ENCODE data around the gene LGALS7.
"Not testable (repeated sequence)": the region's sequence is repeated elsewhere in the genome, so short reads cannot be mapped to it uniquely, and the experiment has no call there.

The LGALS7 gene

DNA sequence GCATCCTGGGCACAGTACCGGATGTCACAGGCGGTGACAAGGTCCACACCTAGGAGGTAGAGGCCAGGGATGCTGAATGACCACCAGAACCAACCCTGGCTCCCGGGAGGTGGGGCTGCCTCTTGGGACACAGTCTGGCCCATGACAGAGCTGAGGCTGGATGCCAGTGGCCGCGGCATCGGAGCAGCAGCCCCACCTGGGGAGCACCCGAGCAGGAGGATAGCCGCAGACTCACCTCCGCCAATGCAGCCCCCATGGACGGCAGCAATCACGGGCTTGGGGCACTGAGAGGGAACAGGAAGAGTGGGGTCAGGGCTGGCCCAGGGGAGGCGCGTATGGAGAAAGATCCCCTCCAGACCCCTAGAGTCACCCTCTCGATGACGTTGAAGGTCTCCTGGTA is 43.8 kb upstream of the LGALS7 start:
- Histone ChIP-seq H3K27me3 (ENCODE audit: insufficient read depth, low read length) (no peaks in the 10 kb centered on the region), H2AFZ (ENCODE audit: low read length) (no peak overlapping the region), H3K9me2 (ENCODE audit: low read depth, low read length) (no peaks in the 10 kb centered on the region), H3K9ac (ENCODE audit: low read length) (no peak overlapping the region), H3K4me2 (ENCODE audit: low read length) (no peak overlapping the region), H3K27ac (ENCODE audit: low read depth, low read length, poor library complexity, severe bottlenecking) (no peak overlapping the region), H4K20me1 (ENCODE audit: insufficient read depth, low read length) (no peaks in the 10 kb centered on the region), H3K4me1 (ENCODE audit: insufficient read depth, low read length, severe bottlenecking) (no peaks in the 10 kb centered on the region), H3K79me2 (ENCODE audit: insufficient read depth, low read length) (no peaks in the 10 kb centered on the region), H3K4me3 (ENCODE audit: low read depth, low read length, poor library complexity, severe bottlenecking) (no peak overlapping the region), H3K36me3 (ENCODE audit: insufficient read depth, low read length) (peaks cover 41% of the 10 kb centered on the region), H3F3A (ENCODE audit: insufficient read depth, low read length) (no peaks in the 10 kb centered on the region), H3K9me3 (ENCODE audit: low read length) (no peaks in the 10 kb centered on the region)
- TF ChIP-seq EZH2 (IDR thresholded peaks at IDR 0.05; ENCODE audit: borderline replicate concordance, low read length): no peak
- TF ChIP-seq, protein P1, sequence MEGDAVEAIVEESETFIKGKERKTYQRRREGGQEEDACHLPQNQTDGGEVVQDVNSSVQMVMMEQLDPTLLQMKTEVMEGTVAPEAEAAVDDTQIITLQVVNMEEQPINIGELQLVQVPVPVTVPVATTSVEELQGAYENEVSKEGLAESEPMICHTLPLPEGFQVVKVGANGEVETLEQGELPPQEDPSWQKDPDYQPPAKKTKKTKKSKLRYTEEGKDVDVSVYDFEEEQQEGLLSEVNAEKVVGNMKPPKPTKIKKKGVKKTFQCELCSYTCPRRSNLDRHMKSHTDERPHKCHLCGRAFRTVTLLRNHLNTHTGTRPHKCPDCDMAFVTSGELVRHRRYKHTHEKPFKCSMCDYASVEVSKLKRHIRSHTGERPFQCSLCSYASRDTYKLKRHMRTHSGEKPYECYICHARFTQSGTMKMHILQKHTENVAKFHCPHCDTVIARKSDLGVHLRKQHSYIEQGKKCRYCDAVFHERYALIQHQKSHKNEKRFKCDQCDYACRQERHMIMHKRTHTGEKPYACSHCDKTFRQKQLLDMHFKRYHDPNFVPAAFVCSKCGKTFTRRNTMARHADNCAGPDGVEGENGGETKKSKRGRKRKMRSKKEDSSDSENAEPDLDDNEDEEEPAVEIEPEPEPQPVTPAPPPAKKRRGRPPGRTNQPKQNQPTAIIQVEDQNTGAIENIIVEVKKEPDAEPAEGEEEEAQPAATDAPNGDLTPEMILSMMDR (IDR thresholded peaks at IDR 0.05; ENCODE audit: low read length): no peak

DNA sequence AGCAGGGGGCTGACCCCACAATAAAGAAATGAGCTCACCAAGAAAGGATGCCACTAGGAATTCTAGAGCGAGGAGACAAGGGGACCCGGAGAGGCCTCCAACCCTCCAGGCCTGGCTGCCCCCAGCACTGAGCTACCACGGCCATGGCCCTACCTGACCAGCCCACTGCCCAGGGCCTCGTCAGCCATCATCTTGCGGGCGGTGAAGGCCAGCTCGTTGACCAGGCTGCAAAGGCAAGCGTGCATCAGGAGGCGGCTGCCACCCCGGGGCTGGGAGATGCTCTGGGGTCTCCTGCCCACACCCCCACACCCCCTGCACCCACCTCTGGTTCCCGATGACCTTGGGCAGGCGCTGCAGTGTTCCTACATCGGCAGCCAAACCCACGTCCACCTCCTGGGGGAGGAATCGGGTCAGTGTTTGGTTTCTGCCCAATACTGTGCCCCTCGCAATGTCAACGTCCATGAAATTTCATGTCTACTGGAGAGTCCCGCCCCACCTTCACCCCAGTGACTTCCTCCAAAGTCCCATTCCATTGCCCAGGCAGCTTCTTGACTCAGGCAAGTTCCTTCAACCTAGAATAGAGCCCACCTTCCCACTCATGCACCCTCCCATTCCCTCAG is 42.9 kb upstream of the LGALS7 start:
- Histone ChIP-seq H3K9me3 (ENCODE audit: low read length) (no peaks in the 10 kb centered on the region), H3K27me3 (ENCODE audit: insufficient read depth, low read length) (no peaks in the 10 kb centered on the region), H3K79me2 (ENCODE audit: insufficient read depth, low read length) (no peaks in the 10 kb centered on the region), H2AFZ (ENCODE audit: low read length) (no peak overlapping the region), H3K4me2 (ENCODE audit: low read length) (no peak overlapping the region), H3K9ac (ENCODE audit: low read length) (no peak overlapping the region), H3K9me2 (ENCODE audit: low read depth, low read length) (no peaks in the 10 kb centered on the region), H3K4me3 (ENCODE audit: low read depth, low read length, poor library complexity, severe bottlenecking) (no peak overlapping the region), H4K20me1 (ENCODE audit: insufficient read depth, low read length) (no peaks in the 10 kb centered on the region), H3K27ac (ENCODE audit: low read depth, low read length, poor library complexity, severe bottlenecking) (no peak overlapping the region), H3K36me3 (ENCODE audit: insufficient read depth, low read length) (peaks cover 41% of the 10 kb centered on the region), H3K4me1 (ENCODE audit: insufficient read depth, low read length, severe bottlenecking) (no peaks in the 10 kb centered on the region), H3F3A (ENCODE audit: insufficient read depth, low read length) (no peaks in the 10 kb centered on the region)
- TF ChIP-seq, protein P1 (IDR thresholded peaks at IDR 0.05; ENCODE audit: low read length): no peak
- no peak for TF ChIP-seq EZH2 (IDR thresholded peaks at IDR 0.05; ENCODE audit: borderline replicate concordance, low read length)

DNA sequence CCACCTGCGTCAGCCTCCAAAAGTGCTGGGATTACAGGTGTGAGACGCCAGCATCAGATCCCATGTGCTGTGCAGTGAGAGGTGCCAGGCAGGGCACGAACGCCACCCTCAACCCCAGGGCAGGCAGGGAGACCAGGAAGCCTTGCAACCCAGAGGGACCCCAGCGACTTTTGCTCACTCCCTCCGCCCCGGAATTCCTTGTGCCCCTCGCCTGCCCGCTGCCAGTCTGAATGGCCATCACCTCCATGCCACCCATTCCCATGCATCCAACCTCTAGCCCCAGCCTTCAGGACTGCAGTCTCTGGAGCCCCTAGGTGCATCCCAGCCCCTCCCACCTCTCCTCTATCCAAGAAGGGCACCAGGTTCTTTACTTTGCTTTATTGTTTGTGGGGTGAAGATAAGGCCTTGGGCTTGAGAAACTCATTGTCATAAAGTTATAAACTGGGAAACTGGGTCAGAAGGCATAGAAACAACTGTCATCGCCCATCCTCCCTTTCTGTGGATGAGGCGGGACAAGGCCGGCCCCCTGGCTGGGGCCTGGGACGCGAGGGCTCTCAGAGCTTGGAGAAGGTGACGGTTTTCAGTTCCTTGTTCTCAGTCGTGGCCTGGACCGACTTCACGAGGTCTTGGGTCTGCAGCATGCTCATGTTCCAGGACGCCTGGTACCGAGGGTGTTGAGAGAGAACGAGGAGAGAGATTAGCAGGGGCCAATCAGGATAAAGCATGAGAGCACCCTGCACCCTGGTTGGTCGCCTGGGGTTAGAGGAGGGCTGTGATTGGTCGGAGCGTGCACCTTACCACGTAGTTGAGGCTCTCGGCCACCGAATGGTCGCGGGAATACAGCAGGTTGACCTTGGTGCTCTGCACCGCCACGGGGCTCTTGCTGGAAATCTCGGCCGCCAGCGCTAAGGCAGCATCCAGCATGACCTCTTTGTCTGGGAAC is 42.0 kb upstream of the LGALS7 start:
- Histone ChIP-seq H3K4me3 (ENCODE audit: low read depth, low read length, poor library complexity, severe bottlenecking) (no peak overlapping the region), H3K79me2 (ENCODE audit: insufficient read depth, low read length) (no peaks in the 10 kb centered on the region), H3K9me3 (ENCODE audit: low read length) (no peaks in the 10 kb centered on the region), H2AFZ (ENCODE audit: low read length) (no peak overlapping the region), H3K27ac (ENCODE audit: low read depth, low read length, poor library complexity, severe bottlenecking) (no peak overlapping the region), H3K4me1 (ENCODE audit: insufficient read depth, low read length, severe bottlenecking) (no peaks in the 10 kb centered on the region), H3K9me2 (ENCODE audit: low read depth, low read length) (no peaks in the 10 kb centered on the region), H3K4me2 (ENCODE audit: low read length) (no peak overlapping the region), H4K20me1 (ENCODE audit: insufficient read depth, low read length) (no peaks in the 10 kb centered on the region), H3F3A (ENCODE audit: insufficient read depth, low read length) (no peaks in the 10 kb centered on the region), H3K27me3 (ENCODE audit: insufficient read depth, low read length) (no peaks in the 10 kb centered on the region), H3K36me3 (ENCODE audit: insufficient read depth, low read length) (peaks cover 35% of the 10 kb centered on the region), H3K9ac (ENCODE audit: low read length) (no peak overlapping the region)
- TF ChIP-seq EZH2 (IDR thresholded peaks at IDR 0.05; ENCODE audit: borderline replicate concordance, low read length): no peak
- TF ChIP-seq, protein P1 (IDR thresholded peaks at IDR 0.05; ENCODE audit: low read length): no peak

DNA sequence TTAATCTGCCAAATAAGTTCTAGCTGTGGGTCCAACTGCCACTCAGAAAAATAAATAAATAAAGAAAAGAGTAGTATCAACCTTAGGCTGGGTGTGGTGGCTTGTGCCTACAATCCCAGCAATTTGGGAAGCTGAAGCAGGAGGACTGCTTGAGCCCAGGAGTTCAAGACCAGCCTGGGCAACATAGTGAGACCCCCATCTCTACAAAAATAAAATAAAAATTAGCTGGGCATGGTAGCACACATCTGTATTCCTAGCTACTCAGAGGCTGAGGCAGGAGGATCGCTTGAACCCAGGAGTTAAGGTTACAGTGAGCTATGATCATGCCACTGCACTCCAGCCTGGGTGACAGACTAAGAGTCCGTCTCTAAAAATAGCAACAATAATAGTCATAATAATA is 40.6 kb upstream of the LGALS7 start:
- H3K4me1 ChIP-seq (ENCODE audit: insufficient read depth, low read length, severe bottlenecking); H3F3A ChIP-seq (ENCODE audit: insufficient read depth, low read length); H3K4me2 ChIP-seq (ENCODE audit: low read length); H3K79me2 ChIP-seq (ENCODE audit: insufficient read depth, low read length); H3K9me3 ChIP-seq (ENCODE audit: low read length); H4K20me1 ChIP-seq (ENCODE audit: insufficient read depth, low read length); H3K27ac ChIP-seq (ENCODE audit: low read depth, low read length, poor library complexity, severe bottlenecking); H3K4me3 ChIP-seq (ENCODE audit: low read depth, low read length, poor library complexity, severe bottlenecking); H3K9me2 ChIP-seq (ENCODE audit: low read depth, low read length); H3K27me3 ChIP-seq (ENCODE audit: insufficient read depth, low read length); H3K9ac ChIP-seq (ENCODE audit: low read length); H2AFZ ChIP-seq (ENCODE audit: low read length): not testable (repeated sequence)
- peaks cover 30% of the 10 kb centered on the region for H3K36me3 ChIP-seq (ENCODE audit: insufficient read depth, low read length)

Data from OCI-LY1 (cell line).